Endothelial cell of hepatic sinusoid (primary cell): ENCODE measurements around the gene GRAMD1C.
"Not testable (repeated sequence)": the region's sequence is repeated elsewhere in the genome, so short reads cannot be mapped to it uniquely, and the experiment has no call there.

Source experiments
- in situ Hi-C: cut with HindIII; loops from 2 replicates; pipeline ENCODE4 v1.10.0; 2017; ENCODE audit warnings: low sequenced_read_pairs

GRAMD1C gene

GRCh38 chr3:113850391-113850790 lies 11.8 kb downstream of the GRAMD1C start:
- in situ Hi-C loops: not testable (repeated sequence)

- in situ Hi-C loops: no loop called here
Measured at GRCh38 chr3:113852506-113852905, 13.9 kb downstream of the GRAMD1C start.

GRCh38 chr3:113867506-113867905 lies 28.9 kb downstream of the GRAMD1C start:
- in situ Hi-C loops: no loop called here

GRCh38 chr3:113873293-113873692 lies 34.7 kb downstream of the GRAMD1C start:
- in situ Hi-C loops: no loop called here

GRCh38 chr3:113873814-113874526 lies 35.4 kb downstream of the GRAMD1C start:
- in situ Hi-C loops: no loop called here

GRCh38 chr3:113878403-113878802 lies 39.8 kb downstream of the GRAMD1C start:
- in situ Hi-C loops: no loop called here

GRCh38 chr3:113885050-113885449 lies 46.5 kb downstream of the GRAMD1C start:
- in situ Hi-C loops: no loop called here

GRCh38 chr3:113890256-113890900 lies 51.8 kb downstream of the GRAMD1C start:
- in situ Hi-C loops: no loop called here

- in situ Hi-C loops: no loop called here
Measured at GRCh38 chr3:113894927-113895326, 56.3 kb downstream of the GRAMD1C start.

GRCh38 chr3:113895964-113896363 lies 57.4 kb downstream of the GRAMD1C start:
- in situ Hi-C loops: no loop called here

- in situ Hi-C loops: no loop called here
Measured at GRCh38 chr3:113896930-113897329, 58.3 kb downstream of the GRAMD1C start.

GRCh38 chr3:113897373-113897777 lies 58.8 kb downstream of the GRAMD1C start:
- in situ Hi-C loops: no loop called here

- in situ Hi-C loops: no loop called here
Measured at GRCh38 chr3:113898892-113899291, 60.3 kb downstream of the GRAMD1C start.

- in situ Hi-C loops: loop anchor here (5.0 kb wide), 1 partner anchor 41 kb away; the partner anchor contains the start of gene ZDHHC23
Measured at GRCh38 chr3:113906568-113907140, 68.1 kb downstream of the GRAMD1C start.

GRCh38 chr3:113908133-113908532 lies 69.5 kb downstream of the GRAMD1C start:
- in situ Hi-C loops: loop anchor here (5.0 kb wide), 1 partner anchor 39 kb away; the partner anchor contains the start of gene ZDHHC23

- in situ Hi-C loops: no loop called here
Measured at GRCh38 chr3:113910966-113911365, 72.4 kb downstream of the GRAMD1C start.

GRCh38 chr3:113912552-113913236 lies 74.1 kb downstream of the GRAMD1C start:
- in situ Hi-C loops: no loop called here

GRCh38 chr3:113914646-113915045 lies 76.1 kb downstream of the GRAMD1C start:
- in situ Hi-C loops: no loop called here

GRCh38 chr3:113927556-113927955 lies 89.0 kb downstream of the GRAMD1C start:
- in situ Hi-C loops: no loop called here

GRCh38 chr3:113946831-113947230 lies 108.2 kb downstream of the GRAMD1C start:
- in situ Hi-C loops: loop anchor here (5.0 kb wide), 1 partner anchor 40 kb away; no protein-coding TSS in a partner anchor

- in situ Hi-C loops: loop anchor here (5.0 kb wide), 1 partner anchor 40 kb away; no protein-coding TSS in a partner anchor
Measured at GRCh38 chr3:113947372-113948014, 108.9 kb downstream of the GRAMD1C start, which contains the start of gene ZDHHC23. TSS of gene ZDHHC23 (plus strand) at chr3:113948013. CDS start at chr3:113948803, 790 bp downstream.
